ENCODE measurements around the gene OFD1. TPM values are rescaled to one million over a fixed set of nuclear protein-coding genes. Genes with fewer than 3 reads are reported as not detected.
"Not testable (repeated sequence)": the region's sequence is repeated elsewhere in the genome, so short reads cannot be mapped to it uniquely, and the experiment has no call there.

The OFD1 gene
- total RNA-seq, 3 donors from 2014 or later = 20.0 to 26.8 (median 20.1) TPM

DNA sequence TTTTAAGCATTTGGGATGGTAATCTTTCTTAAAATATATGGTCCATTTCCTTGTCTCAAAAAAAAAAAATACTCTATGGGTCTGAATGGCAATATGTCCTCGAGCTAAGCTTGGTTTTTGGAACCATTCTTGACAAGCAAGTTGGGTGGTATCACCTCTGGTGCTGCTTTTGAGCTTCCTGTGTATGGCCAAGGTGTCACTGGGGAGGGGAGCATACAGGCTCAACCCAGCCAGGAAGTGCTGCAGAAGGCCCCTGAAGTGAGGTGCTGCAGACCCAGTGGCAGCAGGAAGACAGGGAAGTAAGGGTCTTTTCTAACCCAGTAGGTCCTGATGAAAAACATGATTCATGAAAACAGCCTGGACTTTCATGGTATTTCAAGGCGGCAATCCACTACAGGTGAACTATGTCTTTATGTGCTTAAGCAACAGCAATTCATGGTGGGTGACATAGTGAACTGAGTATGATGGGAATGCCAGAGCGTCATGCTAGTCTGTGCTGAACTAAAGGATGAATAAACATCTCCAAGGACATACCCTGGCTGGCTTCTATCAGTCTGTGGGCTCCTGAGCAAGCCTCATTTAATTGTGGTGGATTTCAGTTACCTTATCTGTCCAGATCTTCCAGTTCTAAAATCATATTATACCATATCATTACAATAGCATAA is 15.2 kb upstream of the OFD1 start:
- H3K9me3 Mint-ChIP-seq = no peaks in the 10 kb centered on the region
- H3K4me3 Mint-ChIP-seq = no peak overlapping the region
- DNase-seq (no peak), ATAC-seq (no peak)
- no peaks in the 10 kb centered on the region for H3K27me3 Mint-ChIP-seq (ENCODE audit: low read depth)
- H3K4me1 Mint-ChIP-seq (ENCODE audit: low read depth) = peaks cover 43% of the 10 kb centered on the region
- H3K36me3 Mint-ChIP-seq (ENCODE audit: insufficient read depth) = peaks cover 21% of the 10 kb centered on the region

DNA sequence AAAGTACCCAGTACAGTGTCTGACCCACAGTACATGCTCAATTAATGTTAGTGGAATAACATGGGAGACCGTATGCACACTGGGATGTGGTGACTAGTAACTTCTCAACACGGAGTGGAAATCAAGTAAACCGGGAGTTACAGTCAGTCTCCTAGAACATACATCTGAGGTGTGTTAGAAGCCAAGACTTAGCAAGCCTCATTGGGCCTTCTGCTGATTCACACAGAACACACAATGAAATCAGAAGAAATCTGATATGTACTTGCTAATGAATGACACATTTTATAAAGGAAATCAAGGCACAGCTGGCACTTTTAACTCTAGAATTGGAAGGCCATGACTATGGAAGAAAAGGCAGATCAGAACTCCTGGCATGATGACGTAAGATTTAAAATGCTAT is 13.2 kb upstream of the OFD1 start:
- Mint-ChIP-seq H3K4me3 (no peak overlapping the region), H3K9me3 (no peaks in the 10 kb centered on the region), H3K4me1 (ENCODE audit: low read depth) (peaks cover 56% of the 10 kb centered on the region), H3K27me3 (ENCODE audit: low read depth) (no peaks in the 10 kb centered on the region), H3K36me3 (ENCODE audit: insufficient read depth) (peaks cover 20% of the 10 kb centered on the region)
- DNase-seq = no peak
- ATAC-seq = no peak

DNA sequence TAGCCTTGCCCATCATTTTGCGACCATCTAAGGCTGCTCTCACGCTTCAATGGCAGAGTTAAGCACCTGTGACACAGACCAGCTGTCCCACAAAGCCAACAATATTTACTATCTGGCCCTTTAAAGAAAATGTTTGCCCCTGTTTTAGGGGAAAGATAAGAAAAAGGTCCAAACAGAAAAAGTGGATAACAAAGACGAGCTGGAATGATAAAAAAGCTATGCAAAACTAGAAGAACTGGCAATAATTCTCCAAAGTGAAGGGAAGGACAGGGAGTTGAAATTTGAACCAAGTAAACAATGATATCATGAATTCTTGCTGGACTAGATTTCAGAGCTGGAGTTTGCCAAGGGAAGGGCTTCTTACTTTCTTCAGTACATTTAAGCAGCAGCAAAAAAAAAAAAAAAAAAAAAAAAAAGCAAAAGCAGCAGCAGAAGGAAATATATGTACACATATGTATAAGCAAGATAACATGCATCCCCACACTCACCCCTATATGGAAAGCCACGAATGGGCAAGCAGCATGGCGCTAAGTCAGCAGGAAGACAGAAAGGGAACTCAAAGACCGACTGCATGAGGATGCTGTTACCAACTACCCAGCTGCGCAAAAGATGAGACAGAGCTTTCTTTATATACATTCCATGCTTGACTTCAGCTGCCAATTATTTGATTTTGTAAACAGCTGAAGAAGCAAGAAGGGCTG is 12.6 kb upstream of the OFD1 start:
- ATAC-seq = no peak
- Mint-ChIP-seq H3K4me1 (ENCODE audit: low read depth) (peaks cover 58% of the 10 kb centered on the region), H3K9me3 (no peaks in the 10 kb centered on the region), H3K4me3 (no peak overlapping the region), H3K27me3 (ENCODE audit: low read depth) (no peaks in the 10 kb centered on the region), H3K36me3 (ENCODE audit: insufficient read depth) (peaks cover 23% of the 10 kb centered on the region)
- no peak for DNase-seq

GRCh38 chrX:13724878-13725277 is 9.7 kb upstream of the OFD1 start:
- H3K4me3 Mint-ChIP-seq = not testable (repeated sequence)
- peak in 1 of 2 donors; percentile 28 for ATAC-seq
- H3K36me3 Mint-ChIP-seq (ENCODE audit: insufficient read depth) = peaks cover 33% of the 10 kb centered on the region

DNA sequence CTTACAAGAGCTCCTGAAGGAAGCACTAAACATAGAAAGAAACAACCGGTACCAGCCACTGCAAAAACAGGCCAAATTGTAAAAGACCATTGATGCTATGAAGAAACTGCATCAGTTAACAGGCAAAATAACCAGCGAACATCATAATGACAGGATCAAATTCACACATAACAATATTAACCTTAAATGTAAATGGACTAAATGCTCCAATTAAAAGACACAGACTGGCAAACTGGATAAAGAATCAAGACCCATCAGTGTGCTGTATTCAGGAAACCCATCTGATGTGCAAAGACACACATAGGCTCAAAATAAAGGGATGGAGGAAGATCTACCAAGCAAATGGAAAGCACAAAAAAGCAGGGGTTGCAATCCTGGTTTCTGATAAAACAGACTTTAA is 8.0 kb upstream of the OFD1 start:
- peaks cover 37% of the 10 kb centered on the region for H3K36me3 Mint-ChIP-seq (ENCODE audit: insufficient read depth)
- ATAC-seq; H3K27me3 Mint-ChIP-seq (ENCODE audit: low read depth); H3K9me3 Mint-ChIP-seq; DNase-seq; H3K4me3 Mint-ChIP-seq: not testable (repeated sequence)
- peaks cover 66% of the 10 kb centered on the region for H3K4me1 Mint-ChIP-seq (ENCODE audit: low read depth)

More at GRCh38 chrX:13724878-13725277, 9.7 kb upstream of the OFD1 start:
- H3K9me3 Mint-ChIP-seq; H3K27me3 Mint-ChIP-seq (ENCODE audit: low read depth): not testable (repeated sequence)
- peak; percentile 22 for DNase-seq
- H3K4me1 Mint-ChIP-seq (ENCODE audit: low read depth) = peaks cover 58% of the 10 kb centered on the region

GRCh38 chrX:13730523-13730922 is 4.0 kb upstream of the OFD1 start:
- not testable (repeated sequence) for ATAC-seq; H3K27me3 Mint-ChIP-seq (ENCODE audit: low read depth); H3K9me3 Mint-ChIP-seq; DNase-seq; H3K4me3 Mint-ChIP-seq
- peaks cover 41% of the 10 kb centered on the region for H3K36me3 Mint-ChIP-seq (ENCODE audit: insufficient read depth)
- H3K4me1 Mint-ChIP-seq (ENCODE audit: low read depth) = peaks cover 66% of the 10 kb centered on the region

- H3K36me3 Mint-ChIP-seq (ENCODE audit: insufficient read depth) = peaks cover 32% of the 10 kb centered on the region
- H3K27me3 Mint-ChIP-seq (ENCODE audit: low read depth) = no peaks in the 10 kb centered on the region
- ATAC-seq (no peak), DNase-seq (no peak)
- peaks cover 59% of the 10 kb centered on the region for H3K4me1 Mint-ChIP-seq (ENCODE audit: low read depth)
- peak overlapping the region; percentile 92 for H3K4me3 Mint-ChIP-seq
- H3K9me3 Mint-ChIP-seq = no peaks in the 10 kb centered on the region
Observed at GRCh38 chrX:13732246-13733067, 2.1 kb upstream of the OFD1 start.

- ATAC-seq = no peak
- Mint-ChIP-seq H3K27me3 (ENCODE audit: low read depth) (no peaks in the 10 kb centered on the region), H3K9me3 (no peaks in the 10 kb centered on the region), H3K4me1 (ENCODE audit: low read depth) (peaks cover 57% of the 10 kb centered on the region), H3K4me3 (peak overlapping the region; percentile 92), H3K36me3 (ENCODE audit: insufficient read depth) (peaks cover 30% of the 10 kb centered on the region)
- no peak for DNase-seq
Observed at GRCh38 chrX:13733506-13733905, 1.0 kb upstream of the OFD1 start.

GRCh38 chrX:13741695-13742094 is 7.1 kb downstream of the OFD1 start:
- Mint-ChIP-seq H3K4me1 (ENCODE audit: low read depth) (peaks cover 38% of the 10 kb centered on the region), H3K27me3 (ENCODE audit: low read depth) (no peaks in the 10 kb centered on the region), H3K4me3 (no peak overlapping the region), H3K36me3 (ENCODE audit: insufficient read depth) (peaks cover 13% of the 10 kb centered on the region), H3K9me3 (no peaks in the 10 kb centered on the region)
- DNase-seq = no peak
- ATAC-seq = no peak

GRCh38 chrX:13742397-13743176 is 8.0 kb downstream of the OFD1 start:
- Mint-ChIP-seq H3K27me3 (ENCODE audit: low read depth) (no peaks in the 10 kb centered on the region), H3K36me3 (ENCODE audit: insufficient read depth) (peaks cover 11% of the 10 kb centered on the region), H3K9me3 (no peaks in the 10 kb centered on the region), H3K4me1 (ENCODE audit: low read depth) (peaks cover 40% of the 10 kb centered on the region), H3K4me3 (peak overlapping the region; percentile 65)
- peak; percentile 91 to 96 for ATAC-seq
- no peak for DNase-seq

DNA sequence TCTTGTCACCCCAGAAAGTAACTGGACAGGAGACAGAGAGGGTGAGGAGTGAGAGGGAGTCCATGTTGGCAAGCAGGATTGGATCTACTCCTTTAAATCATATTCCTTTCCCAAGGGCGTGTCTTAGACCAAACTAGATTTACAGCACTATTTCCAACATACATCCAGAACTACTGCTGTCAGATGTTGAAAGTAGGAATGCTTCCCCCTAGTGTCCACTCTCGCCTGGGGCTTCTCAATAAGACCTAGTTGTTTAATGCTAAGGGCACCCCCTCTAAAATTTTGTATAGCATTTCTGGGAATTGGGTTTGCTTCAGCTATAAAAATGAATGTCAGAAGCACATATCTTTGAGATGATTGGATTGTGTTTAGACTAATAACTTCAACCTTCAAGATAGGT is 13.3 kb downstream of the OFD1 start:
- no peak for ATAC-seq
- peaks cover 41% of the 10 kb centered on the region for H3K4me1 Mint-ChIP-seq (ENCODE audit: low read depth)
- DNase-seq = peak; percentile 14

GRCh38 chrX:13748486-13748885 is 13.9 kb downstream of the OFD1 start:
- no peak for ATAC-seq
- Mint-ChIP-seq H3K9me3 (no peaks in the 10 kb centered on the region), H3K36me3 (ENCODE audit: insufficient read depth) (peaks cover 17% of the 10 kb centered on the region), H3K4me1 (ENCODE audit: low read depth) (peaks cover 41% of the 10 kb centered on the region), H3K27me3 (ENCODE audit: low read depth) (no peaks in the 10 kb centered on the region), H3K4me3 (no peak overlapping the region)
- DNase-seq = no peak

More for the DNA sequence above, 13.3 kb downstream of the OFD1 start:
- Mint-ChIP-seq H3K9me3 (no peaks in the 10 kb centered on the region), H3K27me3 (ENCODE audit: low read depth) (no peaks in the 10 kb centered on the region), H3K36me3 (ENCODE audit: insufficient read depth) (peaks cover 13% of the 10 kb centered on the region), H3K4me3 (no peak overlapping the region)

DNA sequence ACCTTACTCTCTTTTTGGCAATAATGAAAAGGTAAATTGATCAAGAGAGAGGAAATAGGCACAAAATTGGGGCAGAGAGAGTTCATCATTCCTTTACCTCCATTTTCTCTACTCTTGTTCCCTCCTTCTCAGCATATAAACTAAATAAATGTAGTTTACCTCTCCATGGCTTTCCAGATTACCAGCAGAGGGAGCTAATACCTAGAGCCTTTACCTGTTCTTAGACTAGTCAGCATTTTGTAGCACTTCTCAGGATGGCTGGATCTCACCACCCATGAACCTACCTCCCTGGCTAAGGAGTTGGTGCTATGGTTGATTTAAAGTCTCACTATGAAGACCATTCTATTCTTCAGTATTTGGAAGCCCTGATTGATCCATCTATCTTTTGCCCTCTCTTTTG is 15.7 kb downstream of the OFD1 start:
- peaks cover 41% of the 10 kb centered on the region for H3K4me1 Mint-ChIP-seq (ENCODE audit: low read depth)
- no peaks in the 10 kb centered on the region for H3K9me3 Mint-ChIP-seq
- DNase-seq (no peak), ATAC-seq (peak in 1 of 2 donors; percentile 85)
- H3K4me3 Mint-ChIP-seq = no peak overlapping the region
- peaks cover 19% of the 10 kb centered on the region for H3K36me3 Mint-ChIP-seq (ENCODE audit: insufficient read depth)
- no peaks in the 10 kb centered on the region for H3K27me3 Mint-ChIP-seq (ENCODE audit: low read depth)

- H3K9me3 Mint-ChIP-seq = no peaks in the 10 kb centered on the region
- peaks cover 43% of the 10 kb centered on the region for H3K4me1 Mint-ChIP-seq (ENCODE audit: low read depth)
- ATAC-seq = no peak
- H3K4me3 Mint-ChIP-seq = no peak overlapping the region
- no peak for DNase-seq
- H3K27me3 Mint-ChIP-seq (ENCODE audit: low read depth) = no peaks in the 10 kb centered on the region
- peaks cover 17% of the 10 kb centered on the region for H3K36me3 Mint-ChIP-seq (ENCODE audit: insufficient read depth)
Observed at GRCh38 chrX:13750812-13751211, 16.3 kb downstream of the OFD1 start.

All from activated T-cell treated with anti-CD3 and anti-CD28 coated beads, Interleukin-2, amount 50 U/mL, for 4 hours (primary cell).